ENCODE data around the gene PPP1R14B.

Gene PPP1R14B

GRCh38 chr11:64245401-64245796 is 1.3 kb downstream of the PPP1R14B start:
- DNase-seq: no peak

GRCh38 chr11:64244966-64245365 is 1.8 kb downstream of the PPP1R14B start:
- DNase-seq: no peak

- no peak for DNase-seq
These were observed 2.6 kb downstream of the PPP1R14B start for GRCh38 chr11:64244107-64244506.

DNA sequence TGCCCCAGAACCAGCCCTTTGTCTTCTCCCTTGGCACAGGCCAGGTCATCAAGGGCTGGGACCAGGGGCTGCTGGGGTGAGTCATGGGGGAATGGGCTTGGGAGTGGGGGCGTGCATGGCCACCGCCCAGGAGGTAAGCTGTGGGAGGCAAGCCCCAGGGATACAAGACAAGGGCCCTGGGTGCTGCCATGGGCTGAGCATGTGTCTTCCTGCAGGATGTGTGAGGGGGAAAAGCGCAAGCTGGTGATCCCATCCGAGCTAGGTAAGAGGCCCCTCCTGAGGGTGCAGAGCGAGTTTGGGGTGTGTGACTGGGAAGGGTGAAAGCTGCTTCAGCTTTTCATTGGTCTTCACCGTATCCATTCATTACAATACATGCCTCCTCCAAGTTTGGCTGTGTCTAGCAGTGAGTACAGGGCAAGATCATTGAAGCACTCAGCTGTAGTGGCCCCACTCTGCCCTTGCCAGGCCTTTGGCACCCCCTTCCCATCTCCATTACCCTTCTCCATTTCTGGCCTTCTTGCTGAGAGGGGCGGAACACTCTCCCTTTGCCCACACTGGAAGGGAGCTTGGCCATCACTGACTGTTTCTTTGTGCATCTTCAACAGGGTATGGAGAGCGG is 3.4 kb downstream of the PPP1R14B start:
- DNase-seq: no peak

GRCh38 chr11:64241491-64242374 is 5.0 kb downstream of the PPP1R14B start:
- DNase-seq: no peak

GRCh38 chr11:64241241-64241490 is 5.6 kb downstream of the PPP1R14B start:
- peak; percentile 97 for DNase-seq

DNA sequence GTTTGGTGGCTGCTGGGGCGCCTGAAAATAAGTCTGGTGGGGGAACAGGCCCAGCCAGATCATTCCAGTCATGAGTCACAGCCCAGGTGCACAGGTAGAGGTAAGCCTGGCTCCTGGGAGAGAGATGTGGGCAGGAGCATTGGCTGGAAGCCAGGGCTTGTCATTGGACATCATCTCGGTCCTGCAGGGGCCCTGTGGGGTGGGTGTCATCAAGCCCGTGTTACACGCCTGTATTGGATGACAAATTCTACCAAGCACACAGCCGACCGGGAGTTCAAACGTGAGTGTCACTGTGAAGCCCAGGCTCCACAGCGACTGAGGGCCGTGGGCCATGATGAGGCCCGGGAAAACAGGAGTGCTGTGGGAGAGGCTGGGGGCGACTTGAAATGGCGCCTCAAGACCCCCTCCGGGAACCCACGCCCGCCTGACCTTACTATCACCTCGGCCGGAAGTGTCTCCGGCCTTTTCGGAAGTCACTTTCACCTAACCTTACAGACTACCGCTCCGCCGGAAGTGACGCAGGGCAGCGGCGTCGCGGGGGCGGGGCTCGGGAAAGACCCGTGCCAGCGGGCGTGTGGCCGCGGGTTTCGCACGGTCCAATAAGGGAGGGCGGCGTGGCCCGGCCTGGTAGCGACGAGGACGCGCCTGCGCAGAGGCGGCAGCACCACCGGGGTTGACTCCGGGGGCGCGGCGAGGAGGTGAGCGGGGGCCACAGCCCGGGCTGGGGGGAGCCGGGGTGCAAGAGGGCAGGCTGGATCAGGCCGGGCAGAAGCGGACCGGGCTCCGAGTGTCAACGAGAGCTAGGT is 6.1 kb downstream of the PPP1R14B start, which contains the start of gene FKBP2:
TSS of gene FKBP2 (plus strand) at position 661 of the 806 bp plus-strand sequence. CDS start 1,293 bp downstream, outside the sequence.
- peak; percentile 94 for DNase-seq

GRCh38 chr11:64239662-64240434 is 6.9 kb downstream of the PPP1R14B start:
- no peak for DNase-seq

- no peak for DNase-seq
These were observed 7.7 kb downstream of the PPP1R14B start for GRCh38 chr11:64238999-64239398.

DNA sequence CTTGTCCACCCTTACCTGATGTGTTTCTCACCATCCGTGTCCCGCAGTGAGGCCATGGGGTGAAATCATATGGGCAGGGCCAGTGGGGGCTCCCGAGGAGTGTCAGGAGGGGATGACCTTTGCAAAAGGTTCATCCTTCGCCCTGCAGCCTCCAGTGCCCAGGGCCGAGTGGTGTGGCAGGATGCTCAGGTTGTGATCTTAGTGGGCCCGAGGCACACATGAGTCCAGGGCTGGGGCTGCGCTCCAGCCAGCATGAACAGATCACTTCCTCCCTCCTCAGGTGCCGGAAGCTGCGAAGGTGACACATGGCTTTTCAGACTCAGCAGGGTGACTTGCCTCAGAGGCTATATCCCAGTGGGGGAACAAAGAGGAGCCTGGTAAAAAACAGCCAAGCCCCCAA is 8.7 kb downstream of the PPP1R14B start:
- DNase-seq: no peak

GRCh38 chr11:64237484-64237951 is 9.2 kb downstream of the PPP1R14B start:
- no peak for DNase-seq

- no peak for DNase-seq
These were observed 11.1 kb downstream of the PPP1R14B start for GRCh38 chr11:64235437-64236161.

DNA sequence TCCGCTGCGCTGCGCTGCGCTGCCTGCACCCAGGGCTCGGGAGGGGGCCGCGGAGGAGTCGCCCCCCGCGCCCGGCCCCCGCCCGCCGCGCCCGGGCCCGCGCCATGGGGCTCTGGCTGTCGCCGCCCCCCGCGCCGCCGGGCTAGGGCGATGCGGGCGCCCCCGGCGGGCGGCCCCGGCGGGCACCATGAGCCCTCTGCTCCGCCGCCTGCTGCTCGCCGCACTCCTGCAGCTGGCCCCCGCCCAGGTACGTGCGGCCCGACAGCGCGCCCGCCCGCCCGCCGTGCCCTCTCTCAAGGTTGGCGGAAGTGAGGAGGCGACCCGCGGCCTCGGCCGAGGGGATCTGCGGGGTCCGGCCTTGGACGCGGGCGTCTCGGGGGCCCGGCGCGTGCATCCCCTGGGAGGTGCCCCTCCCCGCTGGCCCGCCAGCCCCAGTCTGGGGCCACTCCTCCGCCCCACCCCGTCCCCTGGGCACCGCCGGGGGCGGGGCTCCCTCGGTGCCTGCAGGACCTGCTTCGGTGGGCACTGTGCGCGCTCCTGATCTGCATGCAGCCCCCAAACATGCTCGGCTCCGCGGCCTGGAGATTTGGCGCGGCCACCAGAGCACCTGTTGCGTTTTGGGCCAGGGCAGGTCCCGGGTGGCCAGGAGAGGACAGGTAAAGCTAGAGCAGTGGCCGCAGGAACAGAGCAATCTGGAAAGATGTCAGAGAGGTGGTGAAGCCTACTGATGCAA is 11.9 kb downstream of the PPP1R14B start:
- DNase-seq: no peak

- no peak for DNase-seq
These were observed 12.7 kb downstream of the PPP1R14B start, which contains the start of gene VEGFB for GRCh38 chr11:64233913-64234586. TSS of gene VEGFB (plus strand) at chr11:64234584. CDS start at chr11:64234834, 250 bp downstream.

- DNase-seq: no peak
These were observed 13.8 kb downstream of the PPP1R14B start for GRCh38 chr11:64232967-64233315.

GRCh38 chr11:64232182-64232966 is 14.4 kb downstream of the PPP1R14B start:
- DNase-seq: no peak

DNA sequence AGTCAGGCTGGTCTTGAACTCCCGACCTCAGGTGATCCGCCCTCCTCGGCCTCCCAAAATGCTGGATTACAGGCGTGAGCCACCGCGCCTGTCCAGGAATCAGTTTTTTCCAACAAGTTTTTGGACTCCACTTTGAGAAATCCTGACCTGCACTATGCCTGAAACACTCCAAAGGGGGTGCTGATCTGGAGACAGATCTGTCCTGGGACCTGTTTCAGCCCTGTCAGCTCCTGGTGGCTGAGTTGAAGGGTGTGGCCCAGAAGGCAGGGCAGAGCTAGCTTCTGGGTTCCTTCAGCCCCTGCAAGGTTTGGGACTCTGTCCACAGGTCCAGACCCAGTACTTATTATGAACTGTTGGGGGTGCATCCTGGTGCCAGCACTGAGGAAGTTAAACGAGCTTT is 15.2 kb downstream of the PPP1R14B start:
- DNase-seq: no peak

GRCh38 chr11:64230985-64231365 is 15.8 kb downstream of the PPP1R14B start:
- no peak for DNase-seq

DNA sequence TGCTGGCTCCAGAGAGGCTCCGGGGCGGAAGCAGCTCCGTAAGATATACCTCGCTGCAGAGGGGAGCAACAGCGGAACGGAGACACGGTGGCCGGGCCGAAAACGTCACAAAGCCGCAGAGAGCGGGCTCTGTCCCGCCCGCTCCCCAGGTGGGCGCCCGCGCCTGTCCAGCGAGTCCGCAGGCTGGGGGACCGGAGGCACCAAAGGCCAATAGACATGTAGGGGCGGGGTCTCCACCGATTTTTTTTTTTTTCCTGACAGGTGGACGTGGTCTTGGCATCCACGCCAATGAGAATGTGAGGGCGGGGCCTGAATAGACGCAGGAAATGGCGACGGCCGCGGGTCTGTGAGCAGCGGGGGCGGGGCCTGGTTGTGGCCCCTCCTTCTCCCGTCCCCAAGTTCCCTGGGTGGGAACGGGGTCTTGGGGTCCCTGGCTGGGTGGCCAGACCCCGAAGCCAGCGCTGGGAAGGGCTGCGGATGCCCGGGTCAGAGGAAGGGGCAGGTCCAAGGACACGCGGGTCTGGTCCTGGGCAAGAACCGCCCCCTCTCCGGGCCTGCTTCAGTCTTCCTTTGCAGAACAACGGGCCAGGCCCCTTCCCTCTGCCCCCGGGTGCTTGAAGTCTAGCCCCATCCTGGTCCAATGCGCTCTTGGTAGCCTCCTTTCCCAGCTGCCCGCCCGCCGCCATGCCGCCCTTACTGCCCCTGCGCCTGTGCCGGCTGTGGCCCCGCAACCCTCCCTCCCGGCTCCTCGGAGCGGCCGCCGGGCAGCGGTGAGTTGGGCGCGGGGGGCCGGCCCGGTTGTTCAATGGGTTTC is 16.4 kb downstream of the PPP1R14B start, which contains the start of gene DNAJC4:
TSS of gene DNAJC4 (plus strand) at position 378 of the 814 bp plus-strand sequence. CDS start at position 685, 307 bp downstream.
- DNase-seq: peak; percentile 84

All from NCI-H446 treated with DMSO at 0.1 percent for 48 hours (cell line).